GM21381 (cell line): ENCODE data around the gene INPP5B.
"Not testable (repeated sequence)": the region's sequence is repeated elsewhere in the genome, so short reads cannot be mapped to it uniquely, and the experiment has no call there.

Source experiments
- ATAC-seq: cut with Tn5 transposase; IDR thresholded peaks from one replicate; pipeline ENCODE4 v1.9.1; 2021; ENCODE audit warnings: mild to moderate bottlenecking, moderate library complexity; ENCODE audit not compliant: unreplicated experiment

Gene INPP5B

GRCh38 chr1:37946703-37947360 is at the start of gene INPP5B:
TSS of gene INPP5B (minus strand) at chr1:37947053. CDS start at chr1:37946308, 745 bp downstream.
- peak; percentile 94 for ATAC-seq

DNA sequence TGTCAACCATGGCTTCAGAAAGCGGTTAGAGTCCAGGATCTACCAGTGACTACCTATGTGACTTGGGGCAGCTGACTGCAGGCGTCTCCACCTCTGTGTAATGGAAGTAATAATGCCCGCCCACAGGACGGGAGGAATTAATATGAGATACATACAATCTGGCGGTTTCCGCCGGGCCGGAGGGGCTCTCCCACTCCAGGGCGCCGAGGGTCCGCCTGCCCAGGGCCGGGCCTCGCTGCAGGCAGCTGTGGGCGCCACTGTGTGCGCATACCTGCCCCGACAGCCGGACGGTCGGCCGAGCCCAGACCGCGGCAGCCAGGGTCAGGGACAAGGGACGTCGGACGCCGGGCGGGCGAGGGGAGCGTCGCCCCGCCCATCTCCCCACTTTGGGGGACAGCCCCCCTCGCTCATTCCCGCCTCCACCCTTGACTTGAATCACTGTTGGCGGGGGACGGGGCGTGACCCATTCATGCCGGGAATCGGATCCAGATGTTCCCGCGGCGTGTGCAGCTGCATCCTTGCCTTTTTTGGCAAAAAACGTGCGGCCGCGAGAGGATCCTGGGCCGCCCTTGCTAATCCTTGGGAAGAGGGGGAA is 49.0 kb upstream of the INPP5B start:
- no peak for ATAC-seq

DNA sequence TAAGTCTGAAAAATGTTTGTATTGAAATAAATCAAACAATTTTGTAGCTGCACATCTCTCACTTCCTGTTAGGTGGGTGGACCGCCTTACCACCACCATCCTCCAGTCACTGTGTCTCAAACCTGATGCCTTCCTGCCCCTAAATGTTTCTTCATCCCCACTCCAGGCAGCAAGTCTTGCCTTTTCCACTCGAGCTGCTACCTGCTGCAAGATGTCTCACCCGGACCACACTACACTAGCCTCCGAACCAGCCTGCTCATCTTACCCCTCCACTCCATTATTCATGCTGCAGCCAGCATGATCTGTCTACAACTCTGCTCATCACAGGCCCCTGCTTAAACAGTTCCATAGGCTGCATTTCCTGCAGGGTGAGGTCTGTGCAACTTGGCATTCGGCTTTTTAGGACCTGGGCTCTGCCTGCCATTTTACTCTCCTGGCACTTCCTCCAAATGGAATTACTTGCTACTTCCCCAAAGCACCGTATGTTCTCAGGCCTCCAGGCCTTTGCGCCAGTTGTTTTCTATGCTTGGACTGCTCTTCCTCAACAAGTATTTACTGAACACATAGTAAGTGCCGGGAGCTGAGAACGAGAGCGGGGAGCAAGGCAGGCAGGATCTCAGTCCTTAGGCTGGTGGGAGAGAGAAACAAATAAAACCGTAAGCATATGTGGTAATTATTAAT is 48.2 kb upstream of the INPP5B start:
- ATAC-seq = no peak

GRCh38 chr1:37989361-37989930 is 42.6 kb upstream of the INPP5B start:
- peak; percentile 29 for ATAC-seq

DNA sequence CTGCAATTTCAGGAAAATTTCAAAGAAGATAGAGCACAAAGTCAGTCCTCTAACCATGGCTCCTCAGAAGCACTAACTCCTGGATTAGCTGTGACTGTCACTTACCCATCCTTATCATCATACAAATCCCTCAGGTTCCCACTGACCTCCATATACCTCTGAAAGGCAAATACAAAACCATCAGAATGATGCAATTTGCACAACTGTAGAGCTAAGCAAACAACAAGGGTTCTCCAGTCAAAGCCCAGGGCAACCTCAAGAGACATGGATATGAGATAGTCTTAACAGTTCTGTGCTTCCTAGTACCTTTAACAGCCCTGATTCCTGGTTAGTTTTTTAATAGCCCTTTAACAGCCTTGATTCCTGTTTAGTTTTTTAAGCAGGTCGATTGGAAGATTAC is 40.8 kb upstream of the INPP5B start:
- ATAC-seq = no peak

- ATAC-seq = no peak
These were observed 36.7 kb upstream of the INPP5B start for GRCh38 chr1:37983546-37983945.

GRCh38 chr1:37978541-37978940 is 31.7 kb upstream of the INPP5B start:
- no peak for ATAC-seq

DNA sequence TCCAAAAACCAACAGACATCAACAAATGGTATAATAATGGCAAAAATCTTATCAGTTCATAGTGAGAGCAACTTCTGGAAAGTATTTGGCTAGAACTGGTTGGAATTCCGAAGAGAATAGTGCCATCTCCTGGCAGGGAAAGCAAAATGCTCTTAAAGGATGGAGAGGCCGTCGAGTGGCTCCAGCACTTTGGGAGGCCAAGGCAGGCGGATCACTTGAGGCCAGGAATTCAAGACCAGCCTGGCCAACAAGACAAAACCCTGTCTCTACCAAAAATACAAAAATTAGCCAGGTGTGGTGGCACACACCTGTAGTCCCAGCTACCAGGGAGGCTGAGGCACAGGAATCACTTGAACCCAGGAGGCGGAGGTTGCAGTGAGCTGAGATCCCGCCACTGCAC is 28.2 kb upstream of the INPP5B start:
- not testable (repeated sequence) for ATAC-seq

GRCh38 chr1:37974567-37974966 is 27.7 kb upstream of the INPP5B start:
- ATAC-seq = no peak

- not testable (repeated sequence) for ATAC-seq
These were observed 26.8 kb upstream of the INPP5B start for GRCh38 chr1:37973684-37974083.

DNA sequence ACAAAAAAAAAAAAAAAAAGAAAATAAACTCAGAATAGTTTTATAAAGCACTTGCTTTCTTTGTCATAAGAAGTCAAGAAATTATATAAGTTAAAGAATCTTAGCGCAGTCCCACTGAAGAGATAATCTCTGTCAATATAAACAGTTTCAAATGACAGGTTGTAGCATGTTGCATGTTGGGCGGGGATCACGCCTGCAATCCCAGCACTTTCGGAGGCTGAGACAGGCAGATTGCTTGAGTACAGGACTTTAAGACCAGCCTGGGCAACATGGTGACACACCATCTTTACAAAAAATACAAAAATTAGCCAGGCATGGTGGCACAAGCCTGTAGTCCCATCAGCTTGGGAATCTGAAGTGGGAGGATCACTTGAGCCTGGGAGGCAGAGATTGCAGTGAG is 18.4 kb upstream of the INPP5B start:
- no peak for ATAC-seq

DNA sequence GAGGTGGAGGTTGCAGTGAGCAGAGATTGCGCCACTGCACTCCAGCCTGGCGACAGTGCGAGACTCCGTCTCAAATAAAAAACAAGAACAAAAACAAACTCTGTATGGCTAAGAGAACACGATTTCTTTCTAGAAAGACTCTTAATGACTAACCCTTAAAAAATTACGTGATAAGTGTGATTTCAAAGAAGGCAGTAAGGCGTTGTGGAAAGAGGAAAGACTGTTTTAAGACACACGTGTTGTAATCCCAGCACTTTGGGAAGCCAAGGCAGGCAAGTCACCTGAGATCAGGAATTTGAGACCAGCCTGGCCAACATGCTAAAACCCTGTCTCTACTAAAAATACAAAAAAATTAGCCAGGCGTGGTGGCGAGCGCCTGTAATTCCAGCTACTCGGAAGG is 17.3 kb upstream of the INPP5B start:
- ATAC-seq = not testable (repeated sequence)

- ATAC-seq = no peak
These were observed 11.8 kb upstream of the INPP5B start for GRCh38 chr1:37958690-37959089.

- ATAC-seq = no peak
These were observed 8.8 kb upstream of the INPP5B start for GRCh38 chr1:37955685-37956084.

DNA sequence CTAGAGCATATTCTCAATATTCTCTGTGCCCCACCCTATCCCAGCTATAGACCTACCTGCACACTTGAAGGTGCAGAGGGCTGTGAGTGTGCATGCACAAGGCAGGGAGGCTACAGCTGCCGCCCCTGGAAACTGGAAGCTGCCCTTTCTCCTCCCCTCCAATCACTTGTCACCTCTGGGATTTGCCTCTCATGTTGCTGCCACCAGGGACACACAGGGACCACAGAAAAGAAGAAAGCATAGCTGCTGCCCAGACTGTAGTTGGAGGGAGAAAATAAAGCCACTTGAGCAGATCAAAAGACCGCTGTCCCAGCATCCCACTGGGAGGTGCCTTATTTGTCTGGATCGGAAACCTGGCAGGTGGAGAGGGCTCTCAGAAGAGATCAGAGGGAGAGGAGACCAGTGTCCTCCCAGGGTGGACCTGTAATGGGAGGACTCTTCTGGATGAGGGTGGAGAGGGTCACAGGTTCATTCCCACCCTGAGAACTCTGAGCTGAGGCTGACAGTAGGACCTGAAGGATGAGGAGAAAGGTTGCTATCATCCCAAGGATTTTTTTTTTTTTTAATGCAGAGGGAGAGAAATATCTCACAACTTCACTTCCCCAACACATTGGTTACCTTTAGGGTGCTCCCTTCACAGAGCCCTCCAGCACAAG is 7.6 kb upstream of the INPP5B start:
- ATAC-seq = no peak

- no peak for ATAC-seq
These were observed 5.9 kb upstream of the INPP5B start for GRCh38 chr1:37952738-37953137.

GRCh38 chr1:37951783-37952624 is 5.2 kb upstream of the INPP5B start:
- ATAC-seq = no peak

GRCh38 chr1:37951041-37951782 is 4.4 kb upstream of the INPP5B start:
- ATAC-seq = no peak

DNA sequence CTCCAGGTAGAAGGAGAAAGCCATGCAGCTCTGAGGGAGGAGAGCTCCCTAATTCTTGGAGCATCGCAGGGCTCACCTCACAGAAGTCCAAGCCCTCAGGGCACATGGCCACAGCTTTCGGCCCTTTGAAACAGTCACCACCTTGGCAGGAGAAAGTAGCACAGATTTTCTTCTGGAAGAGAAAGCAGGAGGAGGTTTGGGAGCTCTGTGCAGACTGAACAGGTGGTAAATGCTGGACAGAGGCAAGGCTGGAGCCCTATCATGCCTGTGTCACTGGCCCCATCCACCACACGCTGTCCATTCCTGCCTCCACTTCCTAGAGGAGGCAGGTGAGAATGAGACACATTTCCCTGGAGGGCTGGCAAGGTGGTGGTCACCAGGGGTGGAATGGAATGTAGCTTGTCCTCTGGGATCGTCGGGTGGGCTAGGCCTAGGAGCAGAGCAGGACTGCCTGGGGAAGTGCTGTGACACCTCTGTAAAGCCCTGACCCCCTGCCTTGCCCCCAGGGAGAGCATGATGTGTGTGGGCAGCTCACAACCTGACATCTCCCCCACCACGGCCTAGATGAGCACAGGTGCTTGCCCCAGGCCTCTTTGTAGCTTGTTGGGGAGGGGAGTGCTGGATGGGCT is 2.8 kb upstream of the INPP5B start:
- ATAC-seq = no peak
